Effector CD8-positive, alpha-beta T cell (primary cell): ENCODE results near the gene RBM34.
A peak's percentile ranks its signal among the peaks of the same experiment; 100 is the strongest.
"Not testable (repeated sequence)": the region's sequence is repeated elsewhere in the genome, so short reads cannot be mapped to it uniquely, and the experiment has no call there.

Experiments used
- DNase-seq: peaks from one replicate; lab custom pipeline; 2025; lab: John Stamatoyannopoulos, UW

RBM34 gene

DNA sequence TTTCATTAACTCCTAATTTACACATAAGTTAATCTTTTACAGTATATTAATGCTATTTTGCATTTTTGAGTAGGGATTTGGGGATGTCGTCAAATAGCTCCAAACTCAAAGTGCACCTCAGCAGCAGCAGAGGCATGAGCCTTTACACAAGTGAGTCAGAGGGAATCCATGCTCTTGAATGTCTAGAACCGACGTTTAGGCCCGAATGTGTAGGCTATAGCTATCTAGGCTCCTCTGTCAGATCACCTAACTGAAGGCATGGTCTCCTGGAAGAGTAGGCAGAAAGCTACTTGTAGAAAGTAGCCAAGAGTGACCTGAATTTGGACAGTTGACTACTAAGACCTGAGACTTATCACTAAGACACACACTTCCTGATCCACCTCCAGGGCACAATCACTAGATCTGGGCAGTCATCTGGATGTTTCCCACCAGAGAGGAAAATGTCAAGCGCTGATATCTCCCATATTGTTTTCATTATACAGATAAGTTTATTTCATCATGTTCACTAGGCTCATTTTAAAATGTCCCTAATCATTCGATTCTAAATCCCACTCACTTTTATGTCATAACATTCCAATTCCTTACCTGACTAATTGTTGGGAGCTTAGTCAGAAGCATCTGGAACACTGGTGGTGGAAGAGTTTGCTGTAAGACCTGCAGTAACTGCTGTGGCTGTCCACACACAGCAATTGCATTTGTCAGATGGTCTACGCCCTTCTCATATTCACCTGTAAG, 47.7 kb downstream of the RBM34 start:
- no peak for DNase-seq

- no peak for DNase-seq
Observed at GRCh38 chr1:235112297-235113182, 48.5 kb downstream of the RBM34 start.

DNA sequence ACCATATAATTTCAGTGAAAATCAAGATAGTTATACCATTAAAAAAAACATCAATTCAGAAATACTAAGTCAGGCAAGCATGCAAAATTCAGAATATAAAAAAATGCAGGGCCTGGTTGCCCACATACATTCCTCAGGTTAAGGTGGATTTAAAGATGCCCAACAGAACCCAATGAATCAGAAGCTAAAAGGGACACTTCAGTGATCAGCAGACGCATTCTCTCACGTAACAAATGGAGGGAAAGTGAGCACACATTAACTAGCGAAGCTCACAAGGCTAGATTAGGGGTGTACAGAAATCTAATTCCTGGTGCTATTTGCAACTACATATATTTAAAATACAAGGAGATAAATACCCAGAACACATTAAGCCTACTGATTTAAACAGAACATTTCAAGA, 49.9 kb downstream of the RBM34 start:
- no peak for DNase-seq

- no peak for DNase-seq
Observed at GRCh38 chr1:235108876-235109275, 52.2 kb downstream of the RBM34 start.

DNA sequence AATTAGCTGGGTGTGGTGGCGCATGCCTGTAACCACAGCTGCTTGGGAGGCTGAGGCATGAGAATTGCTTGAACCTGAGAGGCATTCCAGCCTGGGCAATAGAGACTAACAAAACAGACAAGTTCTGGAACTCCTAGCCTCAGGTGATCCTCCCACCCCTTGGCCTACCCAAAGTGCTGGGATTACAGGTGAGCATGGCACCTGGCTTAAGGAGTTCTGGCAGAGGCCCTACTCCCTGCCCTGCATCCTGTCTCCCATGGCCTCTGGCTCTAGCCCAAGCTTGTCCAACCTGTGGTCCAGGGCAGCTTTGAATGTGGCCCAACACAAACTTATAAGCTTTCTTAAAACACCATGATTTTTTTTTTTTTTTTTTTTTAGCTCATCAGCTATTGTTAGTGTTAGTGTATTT, 52.9 kb downstream of the RBM34 start:
- DNase-seq, result no peak

DNA sequence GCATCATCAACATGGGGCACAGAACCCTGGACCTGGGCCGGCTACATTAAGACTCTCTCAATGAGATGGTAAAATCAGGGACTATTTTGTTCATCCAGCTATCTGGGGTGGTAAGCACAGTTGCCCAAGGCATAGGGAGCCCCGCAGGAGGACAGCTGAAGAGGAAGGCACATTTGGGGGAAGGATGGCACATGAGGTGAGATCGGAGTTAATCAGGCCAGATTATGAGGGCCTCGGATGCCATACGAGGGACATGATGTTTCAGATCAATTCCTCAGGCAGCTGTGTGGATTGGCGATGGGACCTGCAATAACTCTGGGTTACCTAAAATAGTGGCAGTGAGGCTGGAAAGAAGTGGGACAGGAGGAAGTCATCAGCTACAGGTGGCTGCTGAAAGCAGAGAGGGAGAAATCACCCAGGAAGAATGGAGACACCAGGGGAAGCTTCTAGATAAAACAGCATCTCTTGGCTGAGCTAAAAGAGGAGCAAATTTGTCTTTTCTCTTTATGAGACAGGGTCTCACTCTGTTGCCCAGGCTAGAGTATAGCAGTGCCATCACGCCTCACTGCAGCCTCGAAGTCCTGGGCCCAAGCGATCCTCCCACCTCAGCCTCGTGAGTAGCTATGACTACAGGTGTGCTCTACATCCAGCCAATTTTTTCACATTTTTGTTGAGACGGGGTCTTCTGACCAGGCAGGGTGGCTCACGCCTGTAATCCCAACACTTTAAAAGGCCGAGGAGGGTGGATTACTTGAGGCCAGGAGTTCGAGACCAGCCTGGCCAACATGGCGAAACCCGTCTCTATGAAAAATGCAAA, 53.5 kb downstream of the RBM34 start:
- DNase-seq, result no peak

DNA sequence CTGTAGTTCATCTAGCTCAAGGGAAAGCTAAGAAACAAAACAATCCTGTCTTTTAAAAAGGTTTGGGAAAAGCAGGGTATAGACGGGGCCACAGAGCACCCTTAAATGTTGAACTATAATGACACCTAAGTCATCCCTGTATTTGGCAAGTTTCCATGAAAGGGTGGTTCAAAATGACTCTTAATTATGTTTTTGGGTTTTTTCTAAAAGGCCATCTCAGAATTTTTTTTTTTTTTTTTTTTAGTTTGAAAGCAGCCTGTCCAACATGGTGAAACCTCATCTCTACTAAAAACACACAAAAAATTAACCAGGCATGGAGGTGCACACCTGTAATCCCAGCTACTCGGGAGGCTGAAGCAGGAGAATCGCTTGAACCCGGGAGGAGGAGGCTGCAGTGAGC, 54.6 kb downstream of the RBM34 start:
- DNase-seq, result no peak

- DNase-seq, result no peak
Observed at GRCh38 chr1:235105051-235106043, 55.7 kb downstream of the RBM34 start.

GRCh38 chr1:235102993-235103411, 58.0 kb downstream of the RBM34 start:
- DNase-seq, result no peak

- DNase-seq, result no peak
Observed at GRCh38 chr1:235102259-235102582, 58.8 kb downstream of the RBM34 start.

GRCh38 chr1:235101558-235102258, 59.3 kb downstream of the RBM34 start:
- DNase-seq, result no peak

GRCh38 chr1:235100194-235100772, 60.8 kb downstream of the RBM34 start:
- no peak for DNase-seq

- DNase-seq, result no peak
Observed at GRCh38 chr1:235098991-235099390, 62.1 kb downstream of the RBM34 start.

GRCh38 chr1:235098547-235098946, 62.5 kb downstream of the RBM34 start:
- DNase-seq, result no peak

- not testable (repeated sequence) for DNase-seq
Observed at GRCh38 chr1:235097501-235097900, 63.5 kb downstream of the RBM34 start.

GRCh38 chr1:235095938-235096562, 65.0 kb downstream of the RBM34 start:
- no peak for DNase-seq

DNA sequence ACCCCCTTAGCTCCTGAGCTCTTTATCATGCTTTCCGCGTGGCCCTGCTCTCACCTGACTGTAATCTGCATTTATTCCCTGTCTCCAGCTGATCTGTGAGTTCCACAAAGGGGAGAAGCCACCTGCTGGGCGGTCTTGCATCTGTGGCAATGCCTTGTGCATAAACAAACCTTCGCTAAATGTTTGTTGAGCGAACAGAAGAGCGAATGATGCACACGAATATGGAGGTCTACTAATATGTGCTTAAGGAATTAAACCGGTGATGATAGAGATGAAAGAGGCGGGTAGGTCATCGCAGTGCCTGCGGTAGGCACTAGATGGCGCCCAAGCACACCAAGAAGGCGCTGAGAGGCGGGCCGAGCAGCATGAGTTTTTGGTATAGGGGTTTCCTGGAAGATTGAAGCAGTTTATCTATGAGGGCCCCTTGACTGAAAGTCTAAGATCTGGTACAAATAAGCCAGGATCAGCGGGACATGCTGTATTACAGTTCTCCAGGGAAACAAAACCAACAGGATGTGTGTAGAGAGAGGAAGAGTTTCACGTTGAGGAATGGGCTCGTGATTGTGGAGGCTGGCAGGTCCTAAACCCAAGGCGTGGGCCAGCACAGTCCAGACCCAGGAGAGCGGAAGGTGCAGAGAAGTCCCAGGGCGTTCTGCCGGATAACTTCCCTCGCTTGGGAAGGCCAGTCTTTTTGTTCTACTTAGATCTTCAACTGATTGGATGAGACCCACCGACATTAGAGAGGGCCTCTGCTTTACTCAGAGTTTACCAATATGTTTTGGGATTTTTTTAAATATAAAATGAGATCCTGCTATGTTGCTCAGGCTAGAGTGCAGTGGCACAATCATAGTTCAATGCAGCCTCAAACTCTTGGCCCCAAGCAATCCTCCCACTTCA, 67.1 kb downstream of the RBM34 start:
- peak; percentile 74 for DNase-seq

DNA sequence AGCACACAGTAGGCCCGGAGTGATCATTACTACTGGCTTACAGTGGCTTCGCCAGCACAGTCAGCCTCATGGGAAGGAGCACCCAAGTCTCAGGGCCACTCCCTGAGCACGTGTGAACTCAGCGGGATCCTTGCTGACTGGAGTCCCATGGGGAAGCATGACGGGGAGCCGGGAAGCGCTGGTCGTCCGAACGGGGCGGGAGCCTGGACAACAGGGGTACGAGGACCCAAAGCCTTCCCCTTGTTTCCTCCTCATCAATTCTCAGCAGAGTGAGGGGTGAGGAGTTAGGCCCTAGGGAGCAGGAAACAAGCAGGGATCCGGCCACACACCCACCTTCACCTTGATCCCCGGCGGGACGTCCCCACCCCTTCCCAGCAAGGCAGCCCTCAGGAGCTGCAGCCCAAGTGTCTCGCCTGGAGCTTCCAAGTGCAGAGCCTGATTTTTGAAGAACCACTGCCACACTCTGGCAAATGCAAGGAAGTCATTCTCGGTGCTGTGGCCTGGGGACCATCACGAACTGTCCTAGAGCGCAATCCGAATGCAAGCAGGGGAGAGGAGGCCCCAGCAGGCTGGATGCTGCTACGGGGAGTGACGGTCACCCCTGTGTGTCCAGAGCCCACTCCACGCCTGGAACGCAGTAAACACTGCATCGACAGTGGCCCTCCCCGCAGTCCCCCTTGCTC, 67.9 kb downstream of the RBM34 start:
- no peak for DNase-seq
